Left lobe of liver (tissue), 2 donors: ENCODE results near the gene EDA2R. TPM values are rescaled to one million over a fixed set of nuclear protein-coding genes. Genes with fewer than 3 reads are reported as not detected.

Experiments used
- ATAC-seq: fragments of 200-7000 bp; cut with Tn5 transposase; one replicate; pipeline ENCODE4 v1.9.1; 2020; ENCODE audit warnings: mild to moderate bottlenecking, moderate library complexity
- DNase-seq: peaks from one replicate; pipeline ENCODE4 v3.0.0-alpha.2; 2020; ENCODE audit warnings: low spot score
- total RNA-seq: library from RNA; stranded (reverse); gene quantifications from one replicate; pipeline ENCODE4 v1.2.1, GENCODE V29; 2021
- donor health status: DM: no; HTN: no; CAD: no; lungs with moderate emphysema.
- donor health status: DM: no; HTN: yes; CAD: no.

EDA2R gene
- total RNA-seq, 1 donor from 2014 or later = 0.15 TPM

GRCh38 chrX:66547847-66548369 lies 91.0 kb downstream of the EDA2R start:
- DNase-seq (no peak), ATAC-seq (no peak)
